ENCODE measurements around the gene UTS2R.
A peak's percentile ranks its signal among the peaks of the same experiment; 100 is the strongest.
"Not testable (repeated sequence)": the region's sequence is repeated elsewhere in the genome, so short reads cannot be mapped to it uniquely, and the experiment has no call there.

DNA sequence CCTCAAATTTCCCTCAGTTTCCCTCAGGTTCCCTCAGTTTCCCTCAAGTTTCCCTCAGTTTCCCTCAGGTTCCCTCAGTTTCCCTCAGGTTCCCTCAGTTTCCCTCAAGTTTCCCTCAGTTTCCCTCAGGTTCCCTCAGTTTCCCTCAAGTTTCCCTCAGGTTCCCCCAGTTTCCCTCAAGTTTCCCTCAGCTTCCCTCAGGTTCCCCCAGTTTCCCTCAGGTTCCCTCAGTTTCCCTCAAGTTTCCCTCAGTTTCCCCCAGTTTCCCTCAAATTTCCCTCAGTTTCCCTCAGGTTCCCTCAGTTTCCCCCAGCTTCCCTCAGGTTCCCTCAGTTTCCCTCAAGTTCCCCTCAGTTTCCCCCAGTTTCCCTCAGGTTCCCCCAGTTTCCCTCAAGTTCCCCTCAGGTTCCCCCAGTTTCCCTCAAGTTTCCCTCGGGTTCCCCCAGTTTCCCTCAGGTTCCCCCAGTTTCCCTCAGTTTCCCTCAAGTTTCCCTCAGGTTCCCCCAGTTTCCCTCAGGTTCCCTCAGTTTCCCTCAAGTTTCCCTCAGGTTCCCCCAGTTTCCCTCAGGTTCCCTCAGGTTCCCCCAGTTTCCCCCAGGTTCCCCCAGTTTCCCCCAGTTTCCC lies 12.0 kb upstream of the UTS2R start:
- TF ChIP-seq POLR2AphosphoS5 (IDR thresholded peaks at IDR 0.05); MXI1 (conservative IDR thresholded peaks at IDR 0.05; ENCODE audit: poor library complexity, severe bottlenecking); TAF1 (IDR thresholded peaks at IDR 0.05; ENCODE audit: low read depth); RAD21 (conservative IDR thresholded peaks at IDR 0.05): not testable (repeated sequence)
- TF ChIP-seq, protein P1, sequence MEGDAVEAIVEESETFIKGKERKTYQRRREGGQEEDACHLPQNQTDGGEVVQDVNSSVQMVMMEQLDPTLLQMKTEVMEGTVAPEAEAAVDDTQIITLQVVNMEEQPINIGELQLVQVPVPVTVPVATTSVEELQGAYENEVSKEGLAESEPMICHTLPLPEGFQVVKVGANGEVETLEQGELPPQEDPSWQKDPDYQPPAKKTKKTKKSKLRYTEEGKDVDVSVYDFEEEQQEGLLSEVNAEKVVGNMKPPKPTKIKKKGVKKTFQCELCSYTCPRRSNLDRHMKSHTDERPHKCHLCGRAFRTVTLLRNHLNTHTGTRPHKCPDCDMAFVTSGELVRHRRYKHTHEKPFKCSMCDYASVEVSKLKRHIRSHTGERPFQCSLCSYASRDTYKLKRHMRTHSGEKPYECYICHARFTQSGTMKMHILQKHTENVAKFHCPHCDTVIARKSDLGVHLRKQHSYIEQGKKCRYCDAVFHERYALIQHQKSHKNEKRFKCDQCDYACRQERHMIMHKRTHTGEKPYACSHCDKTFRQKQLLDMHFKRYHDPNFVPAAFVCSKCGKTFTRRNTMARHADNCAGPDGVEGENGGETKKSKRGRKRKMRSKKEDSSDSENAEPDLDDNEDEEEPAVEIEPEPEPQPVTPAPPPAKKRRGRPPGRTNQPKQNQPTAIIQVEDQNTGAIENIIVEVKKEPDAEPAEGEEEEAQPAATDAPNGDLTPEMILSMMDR (IDR thresholded peaks at IDR 0.05; ENCODE audit: poor library complexity, severe bottlenecking), result not testable (repeated sequence)
- TF ChIP-seq EZH2 (IDR thresholded peaks at IDR 0.05; ENCODE audit: borderline replicate concordance, insufficient read depth, low read length, poor library complexity, severe bottlenecking), result peak; percentile 40
